CD14-positive monocyte (primary cell): ENCODE measurements around the gene APC2. TPM values are rescaled to one million over a fixed set of nuclear protein-coding genes. Genes with fewer than 3 reads are reported as not detected.
A peak's percentile ranks its signal among the peaks of the same experiment; 100 is the strongest.

Experiments used
- DNase-seq, 3 donors: peaks; one replicate each; pipeline ENCODE4 v3.0.0-alpha.2; 2011 to 2022
- H2AFZ ChIP-seq: 2 replicates; pipeline ENCODE4 v1.6.0; 2012; ENCODE audit warnings: mild to moderate bottlenecking, low read depth, low read length, inconsistent platforms; ENCODE audit not compliant: insufficient read depth, poor library complexity, severe bottlenecking
- H3K27ac ChIP-seq, 2 donors: 1 replicate in 1 of 2; 2 replicates in 1 of 2; pipeline ENCODE4 v1.5.1; 2012 to 2013; ENCODE audit warnings: low read length in 2 of 2, control low read depth in 1 of 2, inconsistent platforms in 1 of 2, low read depth in 1 of 2, mild to moderate bottlenecking in 1 of 2
- H3K27me3 ChIP-seq, 2 donors: one replicate each; pipeline versions ENCODE4 v1.6.0 to v1.6.1; 2011 to 2013; ENCODE audit warnings: low read length in 2 of 2; ENCODE audit not compliant: control insufficient read depth in 2 of 2, insufficient read depth in 2 of 2
- H3K36me3 ChIP-seq, 2 donors: replicated peaks in 1 of 2; 1 replicate in 1 of 2; 2 replicates in 1 of 2; pipeline versions ENCODE4 v1.5.1 to v1.6.1; 2012 to 2013; ENCODE audit warnings: low read length in 2 of 2, control low read depth in 1 of 2, inconsistent platforms in 1 of 2, mild to moderate bottlenecking in 1 of 2; ENCODE audit not compliant: insufficient read depth in 2 of 2, control insufficient read depth in 1 of 2
- H3K4me1 ChIP-seq, 2 donors: 1 replicate in 1 of 2; 2 replicates in 1 of 2; pipeline versions ENCODE4 v1.5.1 to v1.6.1; 2012 to 2013; ENCODE audit warnings: low read length in 2 of 2, control low read depth in 1 of 2, inconsistent platforms in 1 of 2, mild to moderate bottlenecking in 1 of 2, moderate library complexity in 1 of 2; ENCODE audit not compliant: insufficient read depth in 2 of 2, control insufficient read depth in 1 of 2
- H3K4me2 ChIP-seq: replicated peaks from 2 replicates; pipeline ENCODE3; 2012; ENCODE audit warnings: low read length, moderate library complexity, mild to moderate bottlenecking; ENCODE audit not compliant: poor library complexity, severe bottlenecking; ENCODE audit errors: extremely low read depth
- H3K4me3 ChIP-seq, 3 experiments: fragments of 200-600 bp in 1 of 3; sonication (generic) in 1 of 3; replicated peaks in 1 of 3; 1 replicate in 2 of 3; 2 replicates in 1 of 3; pipeline ENCODE4 v1.5.1; 2011 to 2013; ENCODE audit warnings: low read length in 3 of 3, mild to moderate bottlenecking in 3 of 3, control low read depth in 2 of 3, low read depth in 2 of 3, inconsistent platforms in 1 of 3, moderate library complexity in 1 of 3
- H3K79me2 ChIP-seq: 2 replicates; pipeline ENCODE4 v1.6.0; 2012; ENCODE audit warnings: mild to moderate bottlenecking, control low read depth, inconsistent platforms, low read length, moderate library complexity; ENCODE audit not compliant: insufficient read depth
- H3K9ac ChIP-seq: 2 replicates; pipeline ENCODE4 v1.6.0; 2017; ENCODE audit warnings: low read length, mild to moderate bottlenecking; ENCODE audit not compliant: insufficient read depth, poor library complexity, severe bottlenecking
- H3K9me3 ChIP-seq, 2 donors: replicated peaks in 1 of 2; 1 replicate in 1 of 2; 2 replicates in 1 of 2; pipeline versions ENCODE4 v1.5.1 to v1.6.1; 2012 to 2013; ENCODE audit warnings: low read length in 2 of 2, control low read depth in 1 of 2; ENCODE audit not compliant: control insufficient read depth in 1 of 2, insufficient read depth in 1 of 2
- H4K20me1 ChIP-seq: 2 replicates; pipeline ENCODE4 v1.6.0; 2012; ENCODE audit warnings: mild to moderate bottlenecking, low read length, control low read depth, moderate library complexity; ENCODE audit not compliant: insufficient read depth
- H3K27ac Mint-ChIP-seq, 7 donors: one replicate each; pipeline ENCODE4 v1.8.0; 2020; ENCODE audit warnings: mild to moderate bottlenecking in 7 of 7, mixed read lengths in 7 of 7, moderate library complexity in 6 of 7, inconsistent platforms in 2 of 7
- H3K27me3 Mint-ChIP-seq, 3 donors: one replicate each; pipeline ENCODE4 v1.8.0; 2021 to 2022; ENCODE audit warnings: low read depth in 3 of 3, mild to moderate bottlenecking in 3 of 3, mixed read lengths in 3 of 3, moderate library complexity in 3 of 3, inconsistent platforms in 1 of 3
- H3K36me3 Mint-ChIP-seq, 2 donors: one replicate each; pipeline ENCODE4 v1.8.0; 2020; ENCODE audit warnings: mixed read lengths in 2 of 2, inconsistent platforms in 1 of 2, mild to moderate bottlenecking in 1 of 2
- H3K4me1 Mint-ChIP-seq: one replicate; pipeline ENCODE4 v1.8.0; 2020; ENCODE audit warnings: mild to moderate bottlenecking, mixed read lengths
- H3K4me3 Mint-ChIP-seq, 2 donors: one replicate each; pipeline ENCODE4 v1.8.0; 2020; ENCODE audit warnings: mild to moderate bottlenecking in 2 of 2, mixed read lengths in 2 of 2, moderate library complexity in 1 of 2
- H3K9me3 Mint-ChIP-seq, 7 donors: one replicate each; pipeline ENCODE4 v1.8.0; 2020 to 2022; ENCODE audit warnings: mixed read lengths in 7 of 7, mild to moderate bottlenecking in 6 of 7, moderate library complexity in 6 of 7, inconsistent platforms in 2 of 7
- WGBS: methylation state at CpG from one replicate; pipeline ENCODE4 v1.1.5; 2013; ENCODE audit warnings: missing lambda C conversion rate; ENCODE audit not compliant: insufficient coverage; 5-methylcytosine and 5-hydroxymethylcytosine counted together
- intact Hi-C, 2 donors: fragments of 100-400 bp; cut with micrococcal nuclease; formaldehyde crosslinking; loops; one replicate each; pipeline versions ENCODE4 v1.15.0 to v1.15.1; 2023
- polyA plus RNA-seq, 3 donors: library from polyadenylated mRNA; depleted of rRNA in 1 of 3; unstranded in 2 of 3; stranded (reverse) in 1 of 3; fragments of 300-500 nt in 2 of 3; fragments of >200 nt in 1 of 3; fragmentation: Illumina TruSeq in 2 of 3; gene quantifications; 1 replicate in 2 of 3; 2 replicates in 1 of 3; pipeline ENCODE4 v1.2.3, GENCODE V29; 2012 to 2021
- TF ChIP-seq, protein P1 (sequence below): fragments of 200-600 bp; IDR thresholded peaks from one replicate; pipeline ENCODE4 v1.8.0; 2022; ENCODE audit warnings: antibody characterized with exemption, mild to moderate bottlenecking

Gene APC2
- polyA plus RNA-seq, 3 donors = 0.04 TPM; not detected in 2

DNA sequence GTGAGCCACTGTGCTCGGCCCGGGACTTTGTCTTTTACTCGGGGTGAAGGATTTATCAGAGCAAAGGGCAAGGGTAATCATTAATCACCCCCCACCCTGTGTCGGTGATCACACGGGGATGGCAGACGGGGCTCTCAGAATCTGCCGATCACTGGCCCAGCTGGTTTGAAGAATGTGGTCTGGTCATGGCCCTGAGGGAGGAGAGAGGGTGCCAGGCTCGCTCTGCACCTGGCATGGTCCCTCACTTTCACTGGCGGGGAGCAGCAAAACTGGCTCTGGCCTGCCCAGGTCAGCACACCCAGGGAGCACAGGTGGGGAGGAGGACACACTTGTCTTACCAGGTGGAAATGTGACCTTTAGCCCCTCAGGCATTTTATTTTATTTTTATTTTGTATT lies 51.3 kb downstream of the APC2 start:
- no peak for DNase-seq
- Mint-ChIP-seq H3K9me3 (peaks cover 1 to 20% (median 10%) of the 10 kb centered on the region in 7 donors), H3K4me1 (peaks cover 2% of the 10 kb centered on the region), H3K4me3 (no peak overlapping the region), H3K27ac (no peak overlapping the region), H3K36me3 (no peaks in the 10 kb centered on the region), H3K27me3 (peaks cover 30 to 45% (median 43%) of the 10 kb centered on the region in 3 donors)
- no peaks in the 10 kb centered on the region for H3K79me2 ChIP-seq
- no peak overlapping the region for H3K27ac ChIP-seq
- peaks cover 3 to 21% of the 10 kb centered on the region in 2 donors for H3K27me3 ChIP-seq
- TF ChIP-seq, protein P1, sequence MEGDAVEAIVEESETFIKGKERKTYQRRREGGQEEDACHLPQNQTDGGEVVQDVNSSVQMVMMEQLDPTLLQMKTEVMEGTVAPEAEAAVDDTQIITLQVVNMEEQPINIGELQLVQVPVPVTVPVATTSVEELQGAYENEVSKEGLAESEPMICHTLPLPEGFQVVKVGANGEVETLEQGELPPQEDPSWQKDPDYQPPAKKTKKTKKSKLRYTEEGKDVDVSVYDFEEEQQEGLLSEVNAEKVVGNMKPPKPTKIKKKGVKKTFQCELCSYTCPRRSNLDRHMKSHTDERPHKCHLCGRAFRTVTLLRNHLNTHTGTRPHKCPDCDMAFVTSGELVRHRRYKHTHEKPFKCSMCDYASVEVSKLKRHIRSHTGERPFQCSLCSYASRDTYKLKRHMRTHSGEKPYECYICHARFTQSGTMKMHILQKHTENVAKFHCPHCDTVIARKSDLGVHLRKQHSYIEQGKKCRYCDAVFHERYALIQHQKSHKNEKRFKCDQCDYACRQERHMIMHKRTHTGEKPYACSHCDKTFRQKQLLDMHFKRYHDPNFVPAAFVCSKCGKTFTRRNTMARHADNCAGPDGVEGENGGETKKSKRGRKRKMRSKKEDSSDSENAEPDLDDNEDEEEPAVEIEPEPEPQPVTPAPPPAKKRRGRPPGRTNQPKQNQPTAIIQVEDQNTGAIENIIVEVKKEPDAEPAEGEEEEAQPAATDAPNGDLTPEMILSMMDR = no peak
- H3K9ac ChIP-seq = no peak overlapping the region
- no peak overlapping the region for H2AFZ ChIP-seq
- H3K4me3 ChIP-seq = no peak overlapping the region
- 100% methylated on average over 2 of the region's 9 CpGs for WGBS
- no peaks in the 10 kb centered on the region for H3K4me1 ChIP-seq
- no peaks in the 10 kb centered on the region for H4K20me1 ChIP-seq
- H3K9me3 ChIP-seq = peaks cover 0 to 8% of the 10 kb centered on the region in 2 donors
- H3K36me3 ChIP-seq = no peaks in the 10 kb centered on the region
- no peak overlapping the region for H3K4me2 ChIP-seq
- intact Hi-C loops = no loop called here

GRCh38 chr19:1502433-1503088 lies 52.6 kb downstream of the APC2 start:
- Histone ChIP-seq H3K36me3 (no peaks in the 10 kb centered on the region), H2AFZ (no peak overlapping the region), H3K9ac (no peak overlapping the region), H3K27ac (no peak overlapping the region), H3K9me3 (peaks cover 4 to 20% of the 10 kb centered on the region in 2 donors), H3K27me3 (peaks cover 3 to 21% of the 10 kb centered on the region in 2 donors), H3K4me2 (no peak overlapping the region), H3K4me3 (no peak overlapping the region), H3K79me2 (no peaks in the 10 kb centered on the region), H4K20me1 (no peaks in the 10 kb centered on the region), H3K4me1 (peaks cover 3% of the 10 kb centered on the region in 2 donors)
- Mint-ChIP-seq H3K27ac (peak overlapping the region in 1 of 7 donors; percentile 50), H3K4me3 (peak overlapping the region in 1 of 2 donors; percentile 48), H3K36me3 (no peaks in the 10 kb centered on the region), H3K27me3 (peaks cover 28 to 43% (median 39%) of the 10 kb centered on the region in 3 donors), H3K4me1 (peaks cover 3% of the 10 kb centered on the region), H3K9me3 (peaks cover 6 to 32% (median 18%) of the 10 kb centered on the region in 7 donors)
- TF ChIP-seq, protein P1 = no peak
- intact Hi-C loops = no loop called here
- DNase-seq = no peak
- 71% methylated on average over 5 of the region's 14 CpGs for WGBS
